ENCODE data around the gene DOCK2.

DNA sequence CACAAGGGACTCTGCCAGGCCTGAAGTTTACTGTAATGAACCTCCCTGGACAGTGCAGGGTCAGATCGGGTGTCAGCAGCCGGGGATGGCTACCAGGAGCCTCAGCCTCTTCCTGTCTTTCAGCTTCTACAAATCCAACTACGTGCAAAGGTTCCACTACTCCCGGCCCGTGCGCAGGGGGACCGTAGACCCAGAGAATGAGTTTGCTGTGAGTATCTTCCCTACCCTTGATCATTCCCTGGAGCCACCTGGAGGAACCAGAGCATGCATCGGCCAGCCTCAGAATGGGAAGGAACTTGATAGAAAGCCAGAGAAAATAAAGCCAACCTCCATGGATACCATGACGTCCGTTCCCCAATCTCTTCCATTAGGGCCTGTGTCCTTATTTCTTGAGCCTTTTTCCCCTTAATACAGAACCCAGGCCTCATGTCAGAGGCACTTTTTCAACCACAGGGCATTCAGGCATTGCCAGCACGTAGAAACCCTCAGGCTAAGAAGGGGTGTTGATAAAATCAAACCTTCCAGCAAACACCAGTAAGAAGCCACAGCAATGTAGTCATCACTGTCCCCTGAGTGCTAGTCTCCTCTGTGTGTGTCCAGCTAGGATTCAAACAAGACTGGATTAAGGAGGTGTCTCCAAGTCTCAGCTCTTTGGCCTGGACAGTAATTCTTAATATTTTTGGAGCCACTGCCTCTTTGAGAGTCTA is 419.6 kb downstream of the DOCK2 start:
- no peak for TF ChIP-seq EZH2 (IDR thresholded peaks at IDR 0.05; ENCODE audit: borderline replicate concordance, low read depth, low read length, poor library complexity, severe bottlenecking)
- TF ChIP-seq CTCF (conservative IDR thresholded peaks at IDR 0.05; ENCODE audit: low read depth, low read length) = no peak

Data from A673 (cell line).